Sciatic nerve (tissue), 2 donors: ENCODE measurements around the gene ATP5F1D. TPM values are rescaled to one million over a fixed set of nuclear protein-coding genes. Genes with fewer than 3 reads are reported as not detected.

Source experiments
- ATAC-seq: fragments of 200-7000 bp; cut with Tn5 transposase; one replicate; pipeline ENCODE4 v1.9.1; 2020; ENCODE audit warnings: mild to moderate bottlenecking, moderate library complexity
- DNase-seq: peaks from one replicate; pipeline ENCODE4 v3.0.0-alpha.2; 2020; ENCODE audit warnings: low spot score
- intact Hi-C: fragments of 100-400 bp; cut with DNase I; formaldehyde crosslinking; loops from one replicate; pipeline ENCODE4 v1.14.2; 2022
- total RNA-seq: library from RNA; stranded (reverse); fragmentation: NEBNext Ultra II Directional; extraction: Animal tissue kit (Norgen Biotek cat#: 25700); gene quantifications from one replicate; pipeline ENCODE4 v1.2.1, GENCODE V29; 2021
- donor health status: DM: no; HTN: no; CAD: no.
- donor health status: DM: no; HTN: no; CAD: no.

The ATP5F1D gene
- total RNA-seq, 1 donor from 2014 or later: 90.9 TPM

DNA sequence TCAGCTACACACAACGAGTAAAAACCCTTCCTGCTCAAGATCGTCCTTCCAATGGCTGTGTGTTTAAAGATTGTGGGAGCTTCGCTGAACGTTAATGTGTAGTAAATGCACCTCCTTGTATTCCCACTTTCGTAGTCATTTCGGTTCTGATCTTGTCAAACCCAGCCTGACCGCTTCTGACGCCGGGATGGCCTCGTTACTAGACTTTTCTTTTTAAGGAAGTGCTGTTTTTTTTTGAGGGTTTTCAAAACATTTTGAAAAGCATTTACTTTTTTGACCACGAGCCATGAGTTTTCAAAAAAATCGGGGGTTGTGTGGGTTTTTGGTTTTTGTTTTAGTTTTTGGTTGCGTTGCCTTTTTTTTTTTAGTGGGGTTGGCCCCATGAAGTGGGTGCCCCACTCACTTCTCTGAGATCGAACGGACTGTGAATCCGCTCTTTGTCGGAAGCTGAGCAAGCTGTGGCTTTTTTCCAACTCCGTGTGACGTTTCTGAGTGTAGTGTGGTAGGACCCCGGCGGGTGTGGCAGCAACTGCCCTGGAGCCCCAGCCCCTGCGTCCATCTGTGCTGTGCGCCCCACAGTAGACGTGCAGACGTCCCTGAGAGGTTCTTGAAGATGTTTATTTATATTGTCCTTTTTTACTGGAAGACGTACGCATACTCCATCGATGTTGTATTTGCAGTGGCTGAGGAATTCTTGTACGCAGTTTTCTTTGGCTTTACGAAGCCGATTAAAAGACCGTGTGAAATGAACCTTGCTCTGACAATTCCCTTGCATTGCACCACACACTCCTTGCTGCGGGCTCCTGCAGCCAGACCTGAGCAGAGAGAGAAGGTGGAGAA, 31.1 kb downstream of the ATP5F1D start:
- intact Hi-C loops: no loop called here
- DNase-seq: no peak
- no peak for ATAC-seq

DNA sequence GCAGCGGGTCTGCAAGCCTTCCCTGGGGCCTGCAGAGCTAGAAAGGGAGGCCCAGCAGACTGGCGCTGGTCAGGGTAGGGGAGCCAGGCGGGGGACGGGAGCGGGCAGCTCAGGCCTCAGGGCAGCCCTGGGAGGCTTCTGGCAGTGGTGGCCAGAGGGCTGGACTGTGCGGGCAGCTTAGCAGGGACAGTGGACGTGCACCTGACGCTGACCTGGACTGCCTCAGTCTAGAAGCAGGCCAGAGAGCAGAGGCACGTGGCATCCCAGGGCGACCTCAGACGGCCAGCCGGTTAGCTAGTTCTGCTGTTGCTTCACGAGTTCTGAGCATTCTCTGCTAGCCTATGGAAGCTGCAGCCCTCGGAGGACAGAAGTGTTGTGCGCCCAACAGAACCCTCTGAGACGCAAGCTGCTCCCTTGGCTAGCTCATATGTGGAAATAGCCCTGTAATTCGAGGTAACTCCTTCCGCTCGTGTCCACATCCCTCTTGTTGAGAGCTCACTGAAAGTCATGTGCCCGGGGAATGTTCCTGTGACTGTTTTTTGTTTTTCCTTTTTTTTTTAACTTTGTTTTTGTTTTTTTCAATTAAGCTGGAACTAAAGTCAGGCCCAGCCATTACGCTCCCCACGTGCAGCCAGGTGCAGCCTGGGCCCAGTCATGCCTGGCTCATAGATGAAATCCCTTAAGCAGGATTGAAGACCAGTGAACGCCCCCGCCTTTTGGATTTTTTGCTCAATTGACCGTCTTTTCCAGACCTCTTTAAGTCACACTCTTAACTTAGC, 31.9 kb downstream of the ATP5F1D start:
- DNase-seq: no peak
- intact Hi-C loops: no loop called here
- ATAC-seq: no peak

- no peak for ATAC-seq
- intact Hi-C loops: no loop called here
- DNase-seq: peak; percentile 76
Measured at GRCh38 chr19:1274081-1274851, 32.7 kb downstream of the ATP5F1D start.

DNA sequence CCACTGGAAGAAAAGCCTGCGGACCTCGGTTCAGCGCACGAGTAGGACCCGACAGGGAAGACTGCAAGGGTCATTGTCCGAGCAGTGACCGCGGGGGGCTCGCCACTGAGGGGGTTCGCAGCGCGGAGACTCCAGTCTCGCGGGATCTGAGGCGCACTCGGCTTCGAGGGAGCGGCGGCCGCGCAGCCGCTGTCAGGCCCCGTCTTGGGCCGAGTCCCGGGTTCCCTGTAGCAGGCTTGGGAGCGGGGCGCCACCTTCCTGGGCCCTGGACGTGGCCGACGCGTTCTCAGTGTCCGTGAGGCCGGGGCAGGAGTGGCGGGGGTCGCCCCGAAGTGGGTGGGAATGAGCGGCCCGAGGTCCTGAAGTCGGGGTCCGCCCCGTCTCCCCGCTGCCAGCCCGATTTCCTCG, 33.3 kb downstream of the ATP5F1D start:
- DNase-seq (no peak), ATAC-seq (no peak)
- intact Hi-C loops: no loop called here

- peak; percentile 84 for ATAC-seq
- peak; percentile 97 for DNase-seq
- intact Hi-C loops: no loop called here
Measured at GRCh38 chr19:1275260-1275975, 33.9 kb downstream of the ATP5F1D start, which contains the start of gene FAM174C. Gene FAM174C (plus strand): TSS chr19:1275530. CDS start chr19:1275550, 20 bp downstream.

GRCh38 chr19:1275976-1276627, 34.6 kb downstream of the ATP5F1D start:
- ATAC-seq: peak; percentile 0
- no peak for DNase-seq
- intact Hi-C loops: no loop called here

DNA sequence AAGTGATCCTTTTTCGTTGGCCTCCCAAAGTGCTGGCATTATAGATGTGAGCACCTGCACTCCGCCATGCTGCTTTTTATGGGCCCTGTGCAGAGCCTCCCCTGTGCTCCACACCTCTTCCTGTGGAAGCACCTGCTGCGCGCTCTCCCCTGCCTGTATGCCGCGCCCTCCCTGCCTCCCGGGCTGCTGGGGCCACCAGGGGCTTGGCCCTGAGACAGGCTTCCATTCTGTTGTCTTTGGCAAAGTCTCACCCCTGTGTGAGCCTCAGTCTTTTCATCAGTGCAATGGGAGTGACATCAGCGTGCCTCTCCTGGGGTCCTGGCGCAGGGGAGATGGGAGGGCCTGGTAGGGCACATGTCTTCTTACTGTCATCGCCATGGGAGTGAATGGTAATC, 35.1 kb downstream of the ATP5F1D start:
- intact Hi-C loops: no loop called here
- ATAC-seq: no peak

GRCh38 chr19:1277061-1277460, 35.5 kb downstream of the ATP5F1D start:
- ATAC-seq (no peak), DNase-seq (no peak)
- intact Hi-C loops: no loop called here

More for the DNA sequence above, 35.1 kb downstream of the ATP5F1D start:
- no peak for DNase-seq

DNA sequence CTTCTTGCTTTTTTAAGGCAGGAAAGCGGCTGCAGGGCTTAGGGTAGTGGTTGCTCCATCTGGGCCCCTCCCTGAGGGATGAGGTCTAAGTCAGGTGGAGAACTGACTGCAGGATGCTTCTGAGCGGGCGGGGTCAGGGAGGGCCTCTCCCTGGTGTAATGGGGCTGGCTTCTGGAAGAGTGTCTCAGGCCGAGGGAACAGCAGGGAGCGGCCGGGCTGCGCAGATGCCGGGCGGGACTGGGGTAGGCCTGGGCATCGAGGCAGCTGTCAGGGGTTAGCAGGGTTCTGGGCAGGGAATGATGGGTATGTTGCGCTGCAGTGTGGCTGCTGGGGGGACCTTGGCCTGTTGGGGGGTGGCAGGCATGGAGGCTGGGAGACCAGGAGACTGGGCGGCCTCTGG, 36.5 kb downstream of the ATP5F1D start:
- no peak for ATAC-seq
- DNase-seq: no peak
- intact Hi-C loops: no loop called here

DNA sequence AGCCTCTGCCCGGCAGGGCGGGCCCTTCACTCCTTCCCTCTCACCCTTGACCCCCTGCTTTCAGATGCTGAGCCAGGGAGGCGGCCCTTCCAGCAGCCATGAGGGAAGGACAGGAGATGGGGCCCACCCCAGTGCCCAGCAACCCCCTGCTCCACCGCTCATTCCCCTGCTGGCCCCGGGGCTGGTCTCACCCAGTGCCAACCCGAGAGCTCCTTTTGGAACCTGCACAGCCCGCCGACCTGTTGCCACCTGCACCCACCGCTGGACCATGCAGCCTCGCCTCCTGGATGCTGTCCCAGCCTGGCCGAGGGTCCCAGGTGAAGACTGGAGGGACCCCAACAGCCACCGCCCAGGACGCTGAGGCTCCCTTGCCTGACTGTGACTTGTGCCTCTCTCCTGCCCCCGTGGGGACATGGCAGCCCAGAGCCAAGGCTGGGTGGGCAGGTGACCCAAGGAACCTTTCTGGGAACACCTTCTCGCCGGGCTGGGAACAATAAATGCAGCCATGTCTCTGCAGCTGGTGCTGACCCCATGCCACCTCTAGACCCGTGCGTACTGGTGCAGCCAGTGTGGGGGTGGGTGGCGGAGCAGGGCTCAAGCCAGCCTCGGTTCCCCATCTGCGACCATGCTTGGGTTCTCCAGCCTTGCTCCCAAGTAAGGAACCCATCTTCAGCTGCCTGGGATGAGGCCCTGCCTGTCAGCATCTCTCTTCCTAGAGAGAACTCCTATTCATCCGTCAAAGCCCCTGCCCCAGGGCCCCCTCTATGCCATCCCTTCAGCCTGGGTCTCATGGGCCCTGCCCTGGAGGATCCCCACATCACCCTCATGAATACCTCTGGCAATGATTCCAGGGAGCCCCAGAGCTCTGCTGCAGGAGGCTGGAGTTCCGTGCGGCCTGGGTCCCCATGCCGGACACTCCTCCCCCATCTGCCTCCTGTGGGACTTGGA, 37.4 kb downstream of the ATP5F1D start:
- intact Hi-C loops: no loop called here
- no peak for DNase-seq

GRCh38 chr19:1279782-1280341, 38.3 kb downstream of the ATP5F1D start:
- peak; percentile 44 for ATAC-seq
- DNase-seq: peak; percentile 90
- intact Hi-C loops: loop anchor here (10.0 kb wide), 1 partner anchor 115 kb away; no protein-coding TSS in a partner anchor

More for the DNA sequence above, 37.4 kb downstream of the ATP5F1D start:
- no peak for ATAC-seq

- ATAC-seq (no peak), DNase-seq (no peak)
- intact Hi-C loops: loop anchor here (10.0 kb wide), 1 partner anchor 114 kb away; no protein-coding TSS in a partner anchor
Measured at GRCh38 chr19:1280636-1281568, 39.4 kb downstream of the ATP5F1D start.

GRCh38 chr19:1281569-1282287, 40.2 kb downstream of the ATP5F1D start:
- DNase-seq (no peak), ATAC-seq (no peak)
- intact Hi-C loops: loop anchor here (10.0 kb wide), 1 partner anchor 113 kb away; no protein-coding TSS in a partner anchor

DNA sequence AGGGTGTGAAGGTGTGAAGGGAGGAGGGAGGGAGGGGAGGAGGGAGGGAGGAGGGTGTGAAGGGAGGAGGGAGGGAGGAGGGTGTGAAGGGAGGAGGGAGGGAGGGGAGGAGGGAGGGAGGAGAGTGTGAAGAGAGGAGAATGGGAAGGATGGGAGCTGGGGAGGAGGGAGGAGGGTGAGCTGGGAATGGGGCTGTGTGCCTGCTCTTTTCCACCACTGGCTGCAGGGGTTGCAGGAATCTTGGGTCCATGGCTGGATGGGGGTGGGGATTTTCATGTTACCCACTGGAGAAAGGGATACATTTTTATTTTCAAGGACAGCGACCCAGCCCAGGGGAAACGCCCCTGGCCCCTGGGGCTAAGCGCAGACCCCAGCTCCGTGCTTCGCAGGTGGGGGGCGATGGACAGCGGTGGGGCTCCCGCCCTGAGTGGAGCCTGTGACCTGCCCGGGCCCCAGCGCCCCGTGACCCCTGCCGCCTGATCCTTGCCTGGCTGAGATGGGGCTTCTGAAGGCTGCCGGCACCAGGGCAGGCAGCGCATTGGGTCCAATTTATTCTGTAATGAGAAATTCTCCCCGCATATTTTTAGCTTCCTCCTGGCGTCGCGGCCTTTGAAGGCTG, 41.1 kb downstream of the ATP5F1D start:
- no peak for ATAC-seq
- intact Hi-C loops: loop anchor here (10.0 kb wide), 1 partner anchor 112 kb away; no protein-coding TSS in a partner anchor
- no peak for DNase-seq
